Measurements from ENCODE around the gene IGFL4. TPM values are rescaled to one million over a fixed set of nuclear protein-coding genes. Genes with fewer than 3 reads are reported as not detected.

IGFL4 gene
- total RNA-seq, 4 donors from 2014 or later = 1.4 to 10.6 (median 5.5) TPM

DNA sequence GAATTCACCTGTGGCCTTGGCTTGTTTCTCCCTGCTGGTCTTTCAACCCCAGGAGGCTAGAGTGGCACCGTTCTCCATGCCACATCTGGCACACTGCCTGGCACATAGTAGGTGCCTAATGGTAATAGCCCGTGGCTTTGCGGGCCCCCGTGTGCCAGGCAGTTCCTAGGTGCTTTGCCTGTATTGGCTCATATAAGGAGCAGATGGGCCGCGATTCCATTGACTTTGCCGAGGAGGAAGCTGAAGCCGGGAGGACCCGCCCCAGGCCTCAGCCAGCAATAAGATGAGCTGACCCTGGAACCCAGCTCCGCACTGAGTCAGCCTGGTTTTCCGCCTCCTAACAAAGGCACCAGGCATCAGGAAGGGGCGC is 18.8 kb downstream of the IGFL4 start:
- Histone ChIP-seq H3K27ac (no peak overlapping the region), H3K36me3 (peaks cover 3% of the 10 kb centered on the region), H3K9me3 (no peaks in the 10 kb centered on the region), H3K4me1 (peaks cover 24% of the 10 kb centered on the region), H3K27me3 (peaks cover 25% of the 10 kb centered on the region), H3K4me3 (no peak overlapping the region)
- WGBS = 51% methylated on average over 5 of the region's 12 CpGs
- peak; percentile 63 to 69 for DNase-seq (ENCODE audit: low spot score in 2 of 2)
- TF ChIP-seq POLR2AphosphoS5 (IDR thresholded peaks at IDR 0.05) (no peak), EP300 (IDR thresholded peaks at IDR 0.05) (no peak), POLR2A (IDR thresholded peaks at IDR 0.05) (no peak)
- TF ChIP-seq, protein P1, sequence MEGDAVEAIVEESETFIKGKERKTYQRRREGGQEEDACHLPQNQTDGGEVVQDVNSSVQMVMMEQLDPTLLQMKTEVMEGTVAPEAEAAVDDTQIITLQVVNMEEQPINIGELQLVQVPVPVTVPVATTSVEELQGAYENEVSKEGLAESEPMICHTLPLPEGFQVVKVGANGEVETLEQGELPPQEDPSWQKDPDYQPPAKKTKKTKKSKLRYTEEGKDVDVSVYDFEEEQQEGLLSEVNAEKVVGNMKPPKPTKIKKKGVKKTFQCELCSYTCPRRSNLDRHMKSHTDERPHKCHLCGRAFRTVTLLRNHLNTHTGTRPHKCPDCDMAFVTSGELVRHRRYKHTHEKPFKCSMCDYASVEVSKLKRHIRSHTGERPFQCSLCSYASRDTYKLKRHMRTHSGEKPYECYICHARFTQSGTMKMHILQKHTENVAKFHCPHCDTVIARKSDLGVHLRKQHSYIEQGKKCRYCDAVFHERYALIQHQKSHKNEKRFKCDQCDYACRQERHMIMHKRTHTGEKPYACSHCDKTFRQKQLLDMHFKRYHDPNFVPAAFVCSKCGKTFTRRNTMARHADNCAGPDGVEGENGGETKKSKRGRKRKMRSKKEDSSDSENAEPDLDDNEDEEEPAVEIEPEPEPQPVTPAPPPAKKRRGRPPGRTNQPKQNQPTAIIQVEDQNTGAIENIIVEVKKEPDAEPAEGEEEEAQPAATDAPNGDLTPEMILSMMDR (IDR thresholded peaks at IDR 0.05) = no peak

DNA sequence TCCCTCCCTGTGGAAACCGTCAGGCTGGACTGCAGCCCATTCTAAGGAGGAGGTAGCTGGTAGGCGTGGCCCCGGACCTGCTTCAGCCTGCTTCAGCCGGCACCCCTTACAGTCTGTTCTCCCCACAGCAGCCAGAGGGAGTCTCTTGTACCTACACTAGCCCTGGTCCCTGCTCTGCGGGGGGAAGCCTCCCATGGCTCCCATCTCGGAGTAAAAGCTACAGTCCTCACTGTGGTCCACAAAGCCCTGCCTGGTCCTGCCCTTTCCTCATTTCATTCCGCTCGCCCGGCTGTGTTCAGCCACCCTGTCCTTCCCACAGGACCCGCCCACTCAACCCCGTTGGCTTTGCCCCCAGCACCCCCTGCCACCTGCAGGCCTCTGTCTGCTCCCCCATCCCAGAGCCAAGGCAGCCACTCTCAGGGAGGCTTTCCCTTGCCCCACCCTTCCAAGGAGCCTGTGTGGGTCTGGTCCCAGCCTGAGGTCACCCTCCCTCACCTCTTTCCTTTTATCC is 19.2 kb downstream of the IGFL4 start:
- 54% methylated on average over 7 of the region's 11 CpGs for WGBS
- H3K4me1 ChIP-seq = peaks cover 28% of the 10 kb centered on the region
- H3K36me3 ChIP-seq = peaks cover 3% of the 10 kb centered on the region
- H3K27ac ChIP-seq = no peak overlapping the region
- H3K27me3 ChIP-seq = peaks cover 23% of the 10 kb centered on the region
- TF ChIP-seq, protein P1 (IDR thresholded peaks at IDR 0.05) = peak in 1 of 2 donors; percentile 26
- no peak for TF ChIP-seq POLR2AphosphoS5 (IDR thresholded peaks at IDR 0.05)
- no peak overlapping the region for H3K4me3 ChIP-seq
- DNase-seq (ENCODE audit: low spot score in 2 of 2) = peak; percentile 59 to 77
- H3K9me3 ChIP-seq = no peaks in the 10 kb centered on the region

DNA sequence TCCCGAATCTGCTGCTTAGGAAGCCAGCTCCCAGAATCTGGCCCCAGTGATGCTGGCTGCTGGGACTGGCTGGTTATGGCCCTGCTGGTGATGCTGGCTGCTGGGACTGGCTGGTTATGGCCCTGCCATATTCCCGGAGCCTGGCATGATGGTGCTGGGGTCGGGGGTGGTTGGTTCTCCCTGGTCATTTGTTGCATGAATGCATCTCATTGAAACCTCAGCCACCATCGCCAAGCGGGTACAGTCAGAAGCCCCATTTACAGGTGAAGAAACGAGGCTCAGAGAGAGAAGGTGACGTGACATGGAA is 20.0 kb downstream of the IGFL4 start:
- Histone ChIP-seq H3K36me3 (peaks cover 3% of the 10 kb centered on the region), H3K9me3 (no peaks in the 10 kb centered on the region), H3K4me3 (no peak overlapping the region), H3K27me3 (peaks cover 21% of the 10 kb centered on the region), H3K4me1 (peaks cover 35% of the 10 kb centered on the region), H3K27ac (no peak overlapping the region)
- peak in 1 of 2 donors; percentile 63 for DNase-seq (ENCODE audit: low spot score in 2 of 2)
- 84% methylated on average over 5 of the region's 7 CpGs for WGBS
- TF ChIP-seq, protein P1 (IDR thresholded peaks at IDR 0.05) = no peak
- TF ChIP-seq EP300 (IDR thresholded peaks at IDR 0.05) (no peak), POLR2AphosphoS5 (IDR thresholded peaks at IDR 0.05) (no peak), POLR2A (IDR thresholded peaks at IDR 0.05) (no peak)

DNA sequence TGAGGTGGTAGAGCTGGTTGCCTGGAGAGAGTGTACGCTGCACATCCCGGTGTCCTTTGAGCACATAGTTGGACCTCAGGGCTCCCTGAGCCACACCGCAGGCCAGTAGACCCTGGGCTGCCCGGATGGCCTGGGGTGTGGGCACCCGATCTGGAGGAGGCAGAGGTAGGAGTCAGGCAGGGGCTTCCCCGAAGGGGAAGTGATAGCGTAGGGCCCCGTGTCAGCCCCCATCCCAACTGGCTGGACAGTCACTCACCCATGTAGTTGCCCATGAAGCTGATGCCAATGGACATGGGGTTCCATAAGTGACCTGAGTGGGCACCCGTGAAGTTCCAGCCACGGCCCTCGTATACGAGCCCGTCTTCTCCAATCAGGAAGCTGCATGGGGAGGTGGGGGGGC is 21.5 kb downstream of the IGFL4 start:
- Histone ChIP-seq H3K36me3 (peaks cover 3% of the 10 kb centered on the region), H3K4me1 (peaks cover 50% of the 10 kb centered on the region), H3K27me3 (peaks cover 36% of the 10 kb centered on the region), H3K4me3 (no peak overlapping the region), H3K9me3 (no peaks in the 10 kb centered on the region), H3K27ac (no peak overlapping the region)
- no peak for DNase-seq (ENCODE audit: low spot score in 2 of 2)
- TF ChIP-seq, protein P1 (IDR thresholded peaks at IDR 0.05) = no peak
- TF ChIP-seq EP300 (IDR thresholded peaks at IDR 0.05) = no peak
- TF ChIP-seq POLR2A (IDR thresholded peaks at IDR 0.05) = no peak
- 81% methylated on average over 8 of the region's 13 CpGs for WGBS

GRCh38 chr19:46018729-46019251 is 22.0 kb downstream of the IGFL4 start:
- Histone ChIP-seq H3K4me1 (peaks cover 52% of the 10 kb centered on the region), H3K27ac (no peak overlapping the region), H3K27me3 (peaks cover 38% of the 10 kb centered on the region), H3K4me3 (no peak overlapping the region), H3K9me3 (no peaks in the 10 kb centered on the region), H3K36me3 (peaks cover 3% of the 10 kb centered on the region)
- TF ChIP-seq POLR2A (IDR thresholded peaks at IDR 0.05) (no peak), POLR2AphosphoS5 (IDR thresholded peaks at IDR 0.05) (no peak), EP300 (IDR thresholded peaks at IDR 0.05) (no peak)
- TF ChIP-seq, protein P1 (IDR thresholded peaks at IDR 0.05) = no peak
- DNase-seq (ENCODE audit: low spot score in 2 of 2) = no peak
- WGBS = 95% methylated on average over 7 of the region's 10 CpGs
